GM19099 (cell line): ENCODE data around the gene SLC27A6.

Source experiments
- POLR2A ChIP-seq: IDR thresholded peaks from 3 replicates; pipeline ENCODE4 v1.6.1; 2011; ENCODE audit warnings: low read depth; ENCODE audit not compliant: insufficient read length; ENCODE audit errors: extremely low read depth

SLC27A6 gene

GRCh38 chr5:129043894-129044293 lies 78.6 kb downstream of the SLC27A6 start:
- no peak for TF ChIP-seq POLR2A

GRCh38 chr5:129046151-129046550 lies 80.9 kb downstream of the SLC27A6 start:
- TF ChIP-seq POLR2A = no peak

GRCh38 chr5:129048509-129048908 lies 83.2 kb downstream of the SLC27A6 start:
- no peak for TF ChIP-seq POLR2A

- TF ChIP-seq POLR2A = no peak
These were observed 84.0 kb downstream of the SLC27A6 start for GRCh38 chr5:129049126-129049799.

GRCh38 chr5:129051283-129051682 lies 86.0 kb downstream of the SLC27A6 start:
- TF ChIP-seq POLR2A = no peak

- no peak for TF ChIP-seq POLR2A
These were observed 88.2 kb downstream of the SLC27A6 start for GRCh38 chr5:129053438-129053837.

- TF ChIP-seq POLR2A = no peak
These were observed 92.0 kb downstream of the SLC27A6 start for GRCh38 chr5:129057329-129057728.

GRCh38 chr5:129061849-129062248 lies 96.6 kb downstream of the SLC27A6 start:
- TF ChIP-seq POLR2A = no peak

- TF ChIP-seq POLR2A = no peak
These were observed 98.3 kb downstream of the SLC27A6 start for GRCh38 chr5:129063483-129064113.

- TF ChIP-seq POLR2A = no peak
These were observed 100.4 kb downstream of the SLC27A6 start for GRCh38 chr5:129065721-129066120.

- no peak for TF ChIP-seq POLR2A
These were observed 102.5 kb downstream of the SLC27A6 start for GRCh38 chr5:129067745-129068144.

- no peak for TF ChIP-seq POLR2A
These were observed 104.0 kb downstream of the SLC27A6 start for GRCh38 chr5:129069292-129069691.

- TF ChIP-seq POLR2A = no peak
These were observed 107.8 kb downstream of the SLC27A6 start for GRCh38 chr5:129073111-129073510.

GRCh38 chr5:129074903-129075302 lies 109.6 kb downstream of the SLC27A6 start:
- no peak for TF ChIP-seq POLR2A

GRCh38 chr5:129077433-129078075 lies 112.3 kb downstream of the SLC27A6 start:
- TF ChIP-seq POLR2A = no peak

GRCh38 chr5:129078247-129078646 lies 113.0 kb downstream of the SLC27A6 start:
- no peak for TF ChIP-seq POLR2A
